NCI-H446 treated with DMSO at 0.1 percent for 48 hours (cell line): Measurements from ENCODE around the gene MTMR4.
"Not testable (repeated sequence)": the region's sequence is repeated elsewhere in the genome, so short reads cannot be mapped to it uniquely, and the experiment has no call there.

Experiments used
- DNase-seq: peaks from one replicate; lab custom pipeline; 2025; lab: John Stamatoyannopoulos, UW

Gene MTMR4

GRCh38 chr17:58513965-58514769 lies at the start of gene MTMR4:
Gene MTMR4, minus strand, starts transcription at chr17:58514638. Its CDS starts 231 bp downstream, at chr17:58514407.
- DNase-seq, result peak; percentile 58

GRCh38 chr17:58560511-58560910 lies 46.1 kb upstream of the MTMR4 start:
- no peak for DNase-seq

DNA sequence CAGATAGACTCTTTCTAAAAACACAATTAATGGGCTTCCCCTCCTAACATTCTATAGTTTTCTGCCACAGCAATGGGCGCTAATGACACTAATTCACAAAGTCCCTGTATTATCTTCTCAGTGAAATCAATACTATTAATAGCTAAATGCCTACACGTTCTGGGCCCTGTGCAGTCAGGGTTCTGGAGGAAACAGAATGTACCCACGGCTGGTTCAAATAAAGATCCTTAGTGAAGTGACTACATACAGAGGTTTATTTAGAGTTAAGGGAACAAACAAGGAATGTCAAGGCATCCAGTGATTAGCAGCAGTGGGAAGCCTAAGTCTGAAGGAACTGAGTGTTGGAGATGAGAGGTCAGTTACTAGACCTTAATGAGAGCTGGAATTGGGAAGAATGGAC lies 43.5 kb upstream of the MTMR4 start:
- DNase-seq, result no peak

DNA sequence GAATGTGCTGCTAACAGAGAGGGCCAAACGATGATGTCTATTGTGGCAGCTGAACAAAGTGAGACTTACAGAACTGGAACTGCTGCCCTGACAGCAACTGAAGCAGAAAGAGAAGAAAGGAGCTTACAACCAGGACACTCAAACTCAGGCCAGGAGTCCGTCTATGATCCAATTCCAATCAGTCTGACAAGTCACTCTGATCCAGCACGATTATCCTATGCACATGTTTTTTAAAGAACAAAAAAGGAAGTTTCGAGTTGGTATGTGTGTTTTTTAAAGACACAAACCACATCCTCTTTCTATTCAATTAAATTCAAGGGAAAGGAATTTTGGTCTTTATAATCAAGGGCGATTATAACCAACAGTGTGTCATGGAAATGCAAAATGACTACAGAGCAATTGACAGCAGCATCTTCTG lies 42.4 kb upstream of the MTMR4 start:
- DNase-seq, result no peak

DNA sequence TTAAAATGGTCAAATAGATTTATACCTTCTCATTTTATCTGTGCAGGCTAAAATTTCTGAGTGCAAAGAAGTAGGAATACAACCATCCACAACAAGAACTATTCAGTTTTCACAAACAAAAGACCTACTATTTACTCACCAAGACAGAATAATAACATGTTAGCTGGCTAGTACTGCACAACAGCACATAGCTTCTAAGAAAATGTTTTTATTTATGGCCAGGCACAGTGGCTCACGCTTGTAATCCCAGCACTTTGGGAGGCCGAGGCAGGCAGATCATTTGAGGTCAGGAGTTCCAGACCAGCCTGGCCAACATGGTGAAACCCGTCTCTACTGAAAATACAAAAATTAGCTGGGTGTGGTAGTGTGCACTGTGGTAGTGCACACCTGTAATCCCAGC lies 40.7 kb upstream of the MTMR4 start:
- not testable (repeated sequence) for DNase-seq

DNA sequence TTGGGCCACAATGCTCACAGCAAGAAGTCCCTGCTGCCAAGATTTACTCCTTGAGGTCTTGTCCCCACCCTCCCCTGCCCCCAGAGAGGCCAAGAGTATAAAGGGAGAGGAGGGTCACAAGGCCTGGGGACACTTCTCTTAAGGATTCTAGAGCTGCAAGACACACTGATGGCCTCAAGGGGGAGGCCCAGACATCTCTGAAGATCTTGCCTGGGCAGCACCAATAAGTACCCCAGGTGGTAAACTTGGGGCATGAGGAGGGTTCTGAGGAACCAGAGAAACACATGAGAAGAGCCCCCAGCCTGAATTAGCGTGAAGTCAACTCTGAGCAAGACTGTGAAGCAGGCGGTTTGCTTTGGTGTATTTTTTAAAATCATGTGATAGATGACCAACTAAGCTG lies 26.8 kb upstream of the MTMR4 start:
- no peak for DNase-seq

DNA sequence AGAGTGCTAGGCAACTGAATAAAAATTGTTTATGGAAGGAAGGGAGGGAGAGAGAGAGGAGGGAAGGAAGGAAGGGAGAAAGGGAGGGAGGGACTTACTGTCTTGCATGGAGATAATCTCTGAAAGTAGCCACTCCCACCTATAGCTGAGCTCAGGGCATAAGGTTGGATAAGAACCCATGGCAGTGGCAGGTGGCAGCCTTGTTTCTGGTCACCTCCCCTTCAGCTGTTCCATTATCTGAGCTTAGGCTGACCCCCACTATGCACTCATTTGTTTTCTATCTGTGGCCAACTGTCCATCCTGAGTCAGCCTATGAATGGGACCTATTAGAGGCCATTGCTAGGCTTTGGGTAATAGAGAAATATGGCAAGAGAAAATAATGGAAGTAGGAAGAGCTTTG lies 25.3 kb upstream of the MTMR4 start:
- no peak for DNase-seq

DNA sequence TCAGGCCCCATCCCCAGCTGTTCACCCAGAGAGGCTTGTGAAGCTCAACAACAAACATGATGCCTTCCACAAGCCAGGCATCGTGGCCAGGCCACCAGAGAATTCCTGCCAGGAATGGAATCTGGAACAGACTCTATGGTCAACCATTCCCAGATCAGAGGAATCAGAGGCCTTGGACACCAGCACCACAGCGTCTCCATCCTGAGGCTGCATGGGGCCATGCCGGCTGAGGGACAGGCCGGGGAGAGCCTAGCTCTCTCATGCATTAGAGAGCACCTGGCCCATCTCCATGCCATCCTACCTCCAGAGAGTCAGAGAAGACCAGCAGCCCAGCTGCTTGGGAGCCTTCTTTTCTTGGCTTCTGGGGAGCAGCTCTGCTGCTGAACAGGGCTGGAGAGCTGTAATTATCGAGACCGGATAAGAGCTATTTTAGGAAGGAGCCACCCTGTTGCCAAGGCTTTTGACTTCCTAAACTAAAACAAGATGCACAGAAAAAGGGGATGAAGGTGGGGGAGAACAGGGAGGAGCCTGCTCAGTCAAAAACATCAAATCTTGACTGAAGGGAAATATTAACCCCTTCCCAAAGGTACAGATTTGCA lies 24.5 kb upstream of the MTMR4 start:
- no peak for DNase-seq

GRCh38 chr17:58537266-58537665 lies 22.8 kb upstream of the MTMR4 start:
- DNase-seq, result no peak

DNA sequence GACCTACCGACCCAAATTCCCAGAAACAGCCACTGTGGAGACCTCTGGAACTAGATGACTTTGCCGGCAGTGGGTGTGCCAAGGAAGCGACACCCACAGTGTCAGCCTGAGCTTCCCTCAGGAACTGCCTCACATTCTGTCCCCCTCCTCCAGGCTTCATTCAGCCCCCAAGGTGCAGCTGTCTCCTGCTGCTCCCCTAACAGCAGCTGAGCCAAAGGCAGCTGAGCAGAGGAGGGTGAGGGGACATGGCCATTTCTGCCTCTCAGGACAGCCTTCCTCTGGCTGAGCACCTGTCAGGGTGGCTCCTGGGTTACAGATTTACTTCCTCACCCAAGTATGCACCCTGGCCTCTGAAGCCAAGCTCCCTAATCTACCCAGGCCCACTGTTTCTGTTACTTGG lies 22.1 kb upstream of the MTMR4 start:
- DNase-seq, result no peak

- DNase-seq, result no peak
Observed at GRCh38 chr17:58535431-58535830, 21.0 kb upstream of the MTMR4 start.

- DNase-seq, result no peak
Observed at GRCh38 chr17:58534901-58535421, 20.5 kb upstream of the MTMR4 start.

DNA sequence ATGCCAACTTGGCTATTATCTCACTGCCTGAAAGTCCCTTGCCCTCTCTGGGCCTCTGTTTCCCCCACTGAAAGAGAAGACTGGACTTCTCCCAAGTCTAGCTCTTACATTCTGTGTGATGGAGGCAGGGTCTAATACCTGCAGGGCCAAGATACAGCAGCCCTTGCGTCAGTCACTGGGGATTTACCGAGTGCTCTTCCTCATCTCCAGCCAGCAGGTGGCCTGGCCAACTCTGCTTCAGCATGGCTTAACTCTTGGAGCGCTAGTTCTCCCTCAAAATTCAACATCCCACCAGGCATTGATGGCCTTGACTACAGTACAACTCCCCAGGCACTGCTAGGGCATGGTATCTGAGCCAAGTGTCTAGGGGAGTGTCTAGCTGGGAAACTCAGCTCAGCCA lies 19.9 kb upstream of the MTMR4 start:
- no peak for DNase-seq

DNA sequence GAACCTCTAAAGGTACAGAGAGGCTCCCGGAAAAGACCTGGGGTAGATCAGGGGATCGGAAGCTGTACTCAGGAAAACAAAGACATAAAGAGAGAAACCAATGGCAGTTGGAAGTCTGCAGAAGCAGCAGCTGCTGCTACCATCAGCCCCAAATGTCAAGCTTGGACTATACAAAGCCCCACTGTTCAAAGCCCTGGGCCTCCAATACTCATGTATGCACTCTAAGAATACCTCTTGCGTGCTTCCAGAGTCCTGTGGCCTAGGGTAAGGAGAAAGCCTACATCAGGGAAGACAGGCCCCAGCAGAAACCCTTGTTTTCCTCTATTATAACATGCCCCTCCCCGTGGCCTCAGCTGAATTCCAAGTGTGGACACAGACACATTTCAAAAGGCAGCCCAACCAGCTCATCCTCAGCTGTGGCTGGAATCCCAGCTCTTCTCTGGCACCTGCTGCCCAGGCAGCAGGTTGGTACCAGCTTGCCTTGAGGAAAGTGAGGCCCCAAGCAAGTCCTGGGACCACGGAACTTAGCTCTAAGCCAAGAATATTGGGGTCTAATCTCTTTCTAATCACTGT lies 19.3 kb upstream of the MTMR4 start:
- DNase-seq, result no peak

DNA sequence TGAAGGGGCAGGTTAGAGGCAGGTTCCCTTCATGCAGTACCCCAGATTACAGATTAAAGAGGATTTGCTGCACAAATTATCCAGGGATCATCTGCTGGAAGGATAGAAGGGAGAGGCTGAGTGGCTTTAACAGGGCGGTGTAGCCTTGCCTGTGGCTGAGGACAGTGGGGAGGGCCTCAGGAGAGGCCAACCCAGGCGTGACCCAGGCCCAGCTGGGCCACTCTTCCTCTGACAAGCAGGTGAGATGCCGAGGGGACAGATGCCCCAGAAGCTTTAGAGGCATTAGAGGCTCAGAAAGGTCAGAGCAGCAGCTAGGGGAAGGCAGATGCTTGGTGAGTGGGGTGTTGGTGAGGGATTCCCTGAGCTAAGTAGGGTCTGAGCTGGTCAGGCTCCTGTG lies 18.1 kb upstream of the MTMR4 start:
- no peak for DNase-seq

- no peak for DNase-seq
Observed at GRCh38 chr17:58531661-58532554, 17.5 kb upstream of the MTMR4 start.

DNA sequence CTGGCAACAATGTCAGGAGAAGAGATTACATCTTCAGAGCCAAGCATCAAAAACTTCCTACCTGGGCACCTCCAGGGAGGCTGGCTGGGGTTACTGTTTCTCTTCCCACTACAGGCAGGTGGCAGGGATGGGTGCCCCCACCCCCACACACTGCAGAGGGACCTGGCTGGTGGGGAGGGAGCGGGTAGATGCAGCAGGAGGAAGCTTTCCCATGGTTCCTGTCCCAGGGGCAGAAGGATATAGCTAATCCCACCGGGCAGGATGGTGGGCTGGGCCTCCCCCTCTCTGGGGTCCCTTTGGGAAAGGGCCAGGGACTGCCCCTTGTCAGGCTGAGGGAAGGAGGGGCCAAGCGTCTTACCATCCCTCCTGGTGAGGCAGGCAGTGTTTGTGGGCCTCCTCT lies 16.7 kb upstream of the MTMR4 start:
- no peak for DNase-seq

GRCh38 chr17:58530655-58531054 lies 16.2 kb upstream of the MTMR4 start:
- no peak for DNase-seq

- no peak for DNase-seq
Observed at GRCh38 chr17:58529275-58529674, 14.8 kb upstream of the MTMR4 start.

DNA sequence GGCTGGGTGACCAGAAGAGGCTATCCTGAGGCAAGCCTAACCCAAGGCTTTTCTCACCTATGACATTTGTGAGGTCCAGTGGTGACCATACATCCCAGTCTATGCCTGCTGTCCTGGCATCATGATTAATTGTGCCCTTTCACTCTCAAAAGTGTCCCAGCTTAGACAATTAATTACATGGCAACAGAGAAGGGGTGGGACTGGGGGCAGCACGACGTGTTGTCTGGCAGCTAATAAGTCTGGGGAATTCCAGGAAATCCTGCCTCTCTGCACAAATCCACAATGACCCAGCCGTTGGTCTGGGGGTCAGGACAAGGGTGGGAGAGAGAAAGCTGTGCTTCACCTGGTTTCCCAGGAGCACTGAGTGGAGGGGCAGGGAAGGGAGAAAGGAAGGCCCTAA lies 14.0 kb upstream of the MTMR4 start:
- DNase-seq, result no peak

- DNase-seq, result no peak
Observed at GRCh38 chr17:58527949-58528348, 13.5 kb upstream of the MTMR4 start.

- no peak for DNase-seq
Observed at GRCh38 chr17:58527306-58527705, 12.9 kb upstream of the MTMR4 start.
